ENCODE data around the gene DNAJC5G.

DNAJC5G gene, protein sequence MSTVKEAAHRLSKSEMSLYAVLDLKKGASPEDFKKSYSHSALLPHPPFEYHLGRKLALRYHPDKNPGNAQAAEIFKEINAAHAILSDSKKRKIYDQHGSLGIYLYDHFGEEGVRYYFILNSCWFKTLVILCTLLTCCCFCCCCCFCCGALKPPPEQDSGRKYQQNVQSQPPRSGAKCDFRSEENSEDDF

DNA sequence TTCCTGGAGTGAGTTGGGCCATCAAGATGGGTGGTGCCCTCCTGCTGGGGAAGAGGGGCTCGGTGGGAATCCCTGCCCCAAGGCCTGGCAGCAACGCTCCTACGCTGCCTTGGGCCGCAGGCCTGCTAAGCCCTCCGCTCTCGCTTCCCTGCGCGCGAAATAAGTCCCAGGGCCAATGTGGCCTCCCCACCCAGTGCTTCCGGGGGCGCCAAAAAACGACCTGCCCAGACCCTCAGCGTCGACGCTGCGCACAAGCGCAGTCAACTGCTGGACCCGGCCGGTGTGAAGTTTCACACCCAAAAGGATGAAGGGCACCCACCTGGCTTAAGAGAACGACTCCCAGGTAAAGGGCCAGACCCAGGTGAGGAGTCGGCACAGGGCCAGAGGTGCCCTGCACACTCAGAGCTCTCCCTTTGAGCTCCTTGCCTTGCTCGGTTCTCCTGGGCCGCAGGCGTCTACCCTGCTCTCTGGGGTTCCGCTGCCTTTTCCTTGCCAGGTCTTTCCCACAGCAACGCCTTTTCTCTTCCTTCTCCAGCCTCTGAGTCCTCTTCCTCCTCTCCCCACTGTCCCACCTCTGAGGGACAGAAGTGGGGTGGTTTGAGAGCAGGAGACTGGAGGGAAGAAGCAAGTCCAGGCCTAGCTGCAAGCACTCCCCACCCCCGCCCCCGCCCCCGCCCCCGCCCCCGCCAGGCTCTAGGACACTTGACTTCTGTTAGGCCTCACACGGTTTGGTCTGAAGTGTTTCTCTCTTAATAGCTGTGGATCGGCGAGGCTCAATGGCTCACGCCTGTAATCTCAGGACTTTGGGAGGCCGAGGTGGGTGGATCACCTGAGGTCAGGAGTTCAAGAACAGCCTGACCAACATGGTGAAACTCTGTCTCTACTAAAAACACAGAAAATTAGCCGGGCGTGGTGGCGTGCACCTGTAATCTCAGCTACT, at the start of gene DNAJC5G:
Gene DNAJC5G, plus strand, starts transcription at position 223 of the 940 bp plus-strand sequence. CDS start 1,296 bp downstream, outside the sequence.
- no peak for DNase-seq (ENCODE audit: low spot score)

DNA sequence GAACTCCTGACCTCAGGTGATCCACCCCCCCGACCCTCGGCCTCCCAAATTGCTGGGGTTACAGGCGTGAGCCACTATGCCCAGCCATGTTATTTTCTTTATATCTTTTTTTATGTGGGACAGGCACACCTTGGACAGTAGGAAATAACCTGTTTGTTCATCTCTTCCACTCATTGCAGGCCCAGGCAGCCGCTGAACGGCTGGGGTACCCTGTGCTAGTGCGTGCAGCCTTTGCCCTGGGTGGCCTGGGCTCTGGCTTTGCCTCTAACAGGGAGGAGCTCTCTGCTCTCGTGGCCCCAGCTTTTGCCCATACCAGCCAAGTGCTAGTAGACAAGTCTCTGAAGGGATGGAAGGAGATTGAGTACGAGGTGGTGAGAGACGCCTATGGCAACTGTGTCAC, 49.7 kb upstream of the DNAJC5G start:
- DNase-seq (ENCODE audit: low spot score): no peak

DNA sequence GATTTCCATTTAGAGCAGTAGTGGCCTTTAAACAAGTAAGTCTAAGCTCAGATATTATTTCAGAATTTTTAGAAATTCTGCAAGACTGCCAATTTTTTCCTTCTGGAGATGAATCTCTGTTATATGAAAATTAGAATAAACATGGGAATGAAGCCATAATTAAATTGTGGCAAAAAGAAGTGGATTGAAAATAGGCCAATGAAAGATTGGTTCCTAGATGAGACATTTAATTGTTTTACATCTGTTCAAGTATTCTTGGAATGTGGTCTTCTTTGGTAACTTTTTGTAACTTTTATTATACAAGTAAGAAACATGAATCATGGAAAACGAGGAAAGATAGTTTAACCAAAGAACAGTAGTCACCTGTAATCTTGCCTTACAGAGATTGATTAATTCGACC, 47.7 kb upstream of the DNAJC5G start:
- no peak for DNase-seq (ENCODE audit: low spot score)

DNA sequence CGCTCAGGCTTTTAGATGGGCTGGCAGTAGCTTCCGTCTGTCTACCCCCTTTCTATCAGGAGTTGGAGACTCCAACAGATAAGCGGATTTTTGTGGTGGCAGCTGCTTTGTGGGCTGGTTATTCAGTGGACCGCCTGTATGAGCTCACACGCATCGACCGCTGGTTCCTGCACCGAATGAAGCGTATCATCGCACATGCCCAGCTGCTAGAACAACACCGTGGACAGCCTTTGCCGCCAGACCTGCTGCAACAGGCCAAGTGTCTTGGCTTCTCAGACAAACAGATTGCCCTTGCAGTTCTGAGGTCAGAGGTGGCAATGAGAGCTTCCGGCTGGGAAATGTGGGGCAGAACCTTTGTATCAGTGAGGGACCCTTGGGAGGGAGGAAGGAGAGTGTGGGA, 43.3 kb upstream of the DNAJC5G start:
- DNase-seq (ENCODE audit: low spot score): no peak

DNA sequence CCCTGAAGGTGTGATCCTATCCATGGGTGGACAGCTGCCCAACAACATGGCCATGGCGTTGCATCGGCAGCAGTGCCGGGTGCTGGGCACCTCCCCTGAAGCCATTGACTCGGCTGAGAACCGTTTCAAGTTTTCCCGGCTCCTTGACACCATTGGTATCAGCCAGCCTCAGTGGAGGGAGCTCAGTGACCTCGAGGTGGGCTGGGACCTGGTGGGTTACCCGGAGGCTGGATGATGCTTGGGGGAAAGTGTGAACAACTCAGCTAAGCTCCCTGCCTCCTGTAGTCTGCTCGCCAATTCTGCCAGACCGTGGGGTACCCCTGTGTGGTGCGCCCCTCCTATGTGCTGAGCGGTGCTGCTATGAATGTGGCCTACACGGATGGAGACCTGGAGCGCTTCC, 41.9 kb upstream of the DNAJC5G start:
- no peak for DNase-seq (ENCODE audit: low spot score)

DNA sequence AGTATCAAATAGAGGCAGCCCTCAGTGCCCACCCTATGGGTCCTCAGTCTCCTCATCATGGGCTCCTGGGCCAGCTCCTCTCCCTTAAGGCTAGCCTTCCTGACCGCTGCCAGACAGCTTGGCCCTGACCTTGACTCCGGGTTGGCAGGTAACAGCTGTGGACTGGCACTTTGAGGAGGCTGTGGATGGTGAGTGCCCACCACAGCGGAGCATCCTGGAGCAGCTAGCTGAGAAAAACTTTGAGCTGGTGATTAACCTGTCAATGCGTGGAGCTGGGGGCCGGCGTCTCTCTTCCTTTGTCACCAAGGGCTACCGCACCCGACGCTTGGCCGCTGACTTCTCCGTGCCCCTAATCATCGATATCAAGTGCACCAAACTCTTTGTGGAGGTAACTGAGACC, 39.1 kb upstream of the DNAJC5G start:
- DNase-seq (ENCODE audit: low spot score): no peak

DNA sequence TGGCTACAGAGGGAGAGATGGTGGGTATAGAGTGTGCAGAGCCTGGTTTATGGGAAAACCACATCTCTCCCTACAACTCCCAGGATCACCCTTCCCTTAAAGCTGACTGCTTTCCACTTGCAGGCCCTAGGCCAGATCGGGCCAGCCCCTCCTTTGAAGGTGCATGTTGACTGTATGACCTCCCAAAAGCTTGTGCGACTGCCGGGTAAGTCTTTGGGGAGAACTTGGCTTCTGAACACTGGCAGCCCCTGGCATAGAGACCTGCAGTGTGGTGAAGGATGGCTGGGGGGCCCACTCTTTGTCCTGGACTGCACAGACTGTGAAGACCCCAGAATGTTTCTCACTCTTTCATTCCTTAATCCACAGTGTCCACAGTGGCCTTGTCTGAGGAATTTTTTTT, 38.6 kb upstream of the DNAJC5G start:
- DNase-seq (ENCODE audit: low spot score): no peak

DNA sequence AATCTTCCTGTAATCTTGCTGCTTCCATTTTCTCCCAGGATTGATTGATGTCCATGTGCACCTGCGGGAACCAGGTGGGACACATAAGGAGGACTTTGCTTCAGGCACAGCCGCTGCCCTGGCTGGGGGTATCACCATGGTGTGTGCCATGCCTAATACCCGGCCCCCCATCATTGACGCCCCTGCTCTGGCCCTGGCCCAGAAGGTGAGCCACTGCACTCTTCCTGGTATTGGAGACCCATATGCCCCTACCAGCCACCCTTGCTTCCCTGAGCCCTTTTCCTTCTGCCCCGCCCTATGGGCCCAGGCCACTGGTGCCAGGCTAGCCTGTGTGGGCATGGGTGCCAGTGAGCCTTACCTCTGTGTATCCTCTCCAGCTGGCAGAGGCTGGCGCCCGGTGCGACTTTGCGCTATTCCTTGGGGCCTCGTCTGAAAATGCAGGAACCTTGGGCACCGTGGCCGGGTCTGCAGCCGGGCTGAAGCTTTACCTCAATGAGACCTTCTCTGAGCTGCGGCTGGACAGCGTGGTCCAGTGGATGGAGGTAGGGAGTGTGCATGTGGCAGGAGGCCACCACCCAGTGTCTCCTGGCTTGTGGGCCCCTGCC, 37.8 kb upstream of the DNAJC5G start:
- DNase-seq (ENCODE audit: low spot score): no peak

DNA sequence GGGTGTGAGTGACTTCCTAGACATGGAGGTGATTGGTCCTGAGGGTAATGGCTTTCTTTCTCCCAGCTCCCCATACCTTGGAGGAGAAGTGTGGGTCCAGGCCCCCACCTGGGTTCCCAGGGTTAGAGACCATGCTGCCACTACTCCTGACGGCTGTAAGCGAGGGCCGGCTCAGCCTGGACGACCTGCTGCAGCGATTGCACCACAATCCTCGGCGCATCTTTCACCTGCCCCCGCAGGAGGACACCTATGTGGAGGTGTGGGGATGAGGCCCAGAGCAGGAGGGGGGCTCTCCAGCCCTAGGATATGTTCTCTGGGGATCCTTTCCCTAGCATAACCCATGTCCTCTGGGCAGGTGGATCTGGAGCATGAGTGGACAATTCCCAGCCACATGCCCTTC, 36.3 kb upstream of the DNAJC5G start:
- DNase-seq (ENCODE audit: low spot score): no peak

DNA sequence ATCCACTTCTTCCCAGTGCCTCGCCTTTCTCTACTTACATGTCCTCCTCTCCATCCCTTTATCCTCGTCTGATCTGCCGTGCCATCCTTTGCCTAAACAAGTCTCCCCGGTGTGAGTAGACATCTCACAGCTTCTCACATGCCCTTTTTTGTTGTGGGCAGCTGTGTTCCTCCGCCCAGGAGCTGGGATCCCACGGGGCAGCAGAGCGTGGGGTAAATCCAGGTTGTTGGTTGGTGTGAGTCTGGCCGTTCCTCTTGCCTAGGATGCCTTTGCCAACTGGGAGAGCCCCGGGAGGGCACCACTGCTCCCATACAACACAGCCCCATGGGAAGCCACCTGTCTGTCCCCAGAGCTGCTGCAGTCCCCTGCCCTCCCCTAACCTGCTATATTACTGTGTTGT, 34.8 kb upstream of the DNAJC5G start:
- DNase-seq (ENCODE audit: low spot score): no peak

DNA sequence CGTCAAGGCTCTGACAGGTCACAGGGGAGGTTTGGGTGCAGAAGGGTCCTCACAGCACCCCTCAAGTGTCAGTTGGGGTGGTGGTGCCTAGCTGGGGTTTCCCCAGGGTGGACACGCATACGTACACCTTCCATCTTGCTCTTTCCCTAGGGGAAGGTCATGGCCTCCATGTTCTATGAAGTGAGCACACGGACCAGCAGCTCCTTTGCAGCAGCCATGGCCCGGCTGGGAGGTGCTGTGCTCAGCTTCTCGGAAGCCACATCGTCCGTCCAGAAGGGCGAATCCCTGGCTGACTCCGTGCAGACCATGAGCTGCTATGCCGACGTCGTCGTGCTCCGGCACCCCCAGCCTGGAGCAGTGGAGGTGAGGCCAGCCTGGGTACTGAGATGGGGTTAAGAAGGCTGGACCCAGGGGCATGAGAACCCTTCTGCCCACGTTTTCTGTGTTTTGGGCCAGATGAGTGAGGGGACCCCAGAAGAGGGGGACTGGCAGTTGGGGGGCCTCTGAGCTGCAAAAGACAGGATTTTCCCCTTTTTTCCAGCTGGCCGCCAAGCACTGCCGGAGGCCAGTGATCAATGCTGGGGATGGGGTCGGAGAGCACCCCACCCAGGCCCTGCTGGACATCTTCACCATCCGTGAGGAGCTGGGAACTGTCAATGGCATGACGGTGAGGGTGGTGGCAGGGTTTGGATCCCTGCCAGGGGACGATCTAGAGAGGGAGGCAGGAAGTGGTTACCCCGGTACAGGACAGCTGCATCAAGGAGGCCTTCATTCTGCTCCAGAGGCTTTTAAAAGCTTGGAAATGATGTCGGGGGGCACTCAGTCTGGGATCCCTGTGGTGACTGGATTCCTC, 33.2 kb upstream of the DNAJC5G start:
- DNase-seq (ENCODE audit: low spot score): no peak

DNA sequence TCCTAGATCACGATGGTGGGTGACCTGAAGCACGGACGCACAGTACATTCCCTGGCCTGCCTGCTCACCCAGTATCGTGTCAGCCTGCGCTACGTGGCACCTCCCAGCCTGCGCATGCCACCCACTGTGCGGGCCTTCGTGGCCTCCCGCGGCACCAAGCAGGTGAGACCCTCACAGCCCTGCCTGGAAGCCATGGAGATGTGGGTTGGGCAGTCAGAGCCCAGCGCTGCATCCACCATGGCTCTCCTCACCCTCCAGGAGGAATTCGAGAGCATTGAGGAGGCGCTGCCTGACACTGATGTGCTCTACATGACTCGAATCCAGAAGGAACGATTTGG, 32.6 kb upstream of the DNAJC5G start:
- no peak for DNase-seq (ENCODE audit: low spot score)

DNA sequence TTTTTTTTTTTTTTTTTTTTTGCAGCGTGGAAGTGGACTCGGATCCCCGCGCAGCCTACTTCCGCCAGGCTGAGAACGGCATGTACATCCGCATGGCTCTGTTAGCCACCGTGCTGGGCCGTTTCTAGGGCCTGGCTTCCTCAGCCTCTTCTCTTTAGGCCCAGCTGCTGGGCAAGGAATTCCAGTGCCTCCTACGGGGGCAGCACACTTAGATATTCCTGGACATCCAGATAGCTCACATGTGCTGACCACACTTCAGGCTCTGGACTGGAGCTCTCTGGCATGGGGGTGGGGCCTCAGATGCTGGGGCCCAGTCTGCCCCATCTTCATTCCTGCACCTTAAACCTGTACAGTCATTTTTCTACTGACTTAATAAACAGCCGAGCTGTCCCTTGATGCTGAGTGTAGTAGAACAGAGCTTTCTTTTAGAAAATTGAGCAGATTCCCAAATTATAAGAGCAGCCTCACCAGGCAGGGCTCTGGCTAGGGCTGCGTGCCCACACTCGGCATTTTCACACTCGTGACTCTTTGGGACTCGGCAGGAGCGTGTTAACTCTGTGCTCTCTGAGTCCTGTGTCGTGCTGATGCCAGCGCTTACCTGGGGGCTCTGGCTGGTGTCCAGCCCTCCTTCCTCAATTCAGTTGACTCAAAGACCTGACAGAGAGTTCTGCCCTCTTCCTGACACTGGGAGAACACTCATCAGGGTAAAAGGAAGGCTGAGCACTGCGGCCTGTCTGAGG, 31.7 kb upstream of the DNAJC5G start:
- DNase-seq (ENCODE audit: low spot score): no peak

DNA sequence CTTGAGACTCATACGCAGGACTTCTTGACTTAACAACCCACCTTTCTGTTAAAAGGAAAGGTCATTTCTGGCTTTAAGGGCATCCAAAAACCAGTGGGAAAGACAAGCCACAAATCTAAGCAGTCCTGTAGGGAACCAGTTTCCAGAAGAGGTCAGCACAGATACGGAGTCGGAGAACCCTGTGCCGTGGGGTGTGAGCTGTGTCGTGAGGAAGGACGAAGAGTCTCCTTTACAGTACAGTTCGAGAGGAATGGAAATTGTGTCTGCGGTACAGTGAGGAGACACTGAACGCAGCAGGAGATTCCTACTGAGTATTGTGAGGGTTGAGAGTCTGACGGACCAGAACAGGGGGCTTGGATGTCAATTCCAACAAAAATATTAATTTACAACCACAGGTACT, 30.1 kb upstream of the DNAJC5G start:
- DNase-seq (ENCODE audit: low spot score): no peak

DNA sequence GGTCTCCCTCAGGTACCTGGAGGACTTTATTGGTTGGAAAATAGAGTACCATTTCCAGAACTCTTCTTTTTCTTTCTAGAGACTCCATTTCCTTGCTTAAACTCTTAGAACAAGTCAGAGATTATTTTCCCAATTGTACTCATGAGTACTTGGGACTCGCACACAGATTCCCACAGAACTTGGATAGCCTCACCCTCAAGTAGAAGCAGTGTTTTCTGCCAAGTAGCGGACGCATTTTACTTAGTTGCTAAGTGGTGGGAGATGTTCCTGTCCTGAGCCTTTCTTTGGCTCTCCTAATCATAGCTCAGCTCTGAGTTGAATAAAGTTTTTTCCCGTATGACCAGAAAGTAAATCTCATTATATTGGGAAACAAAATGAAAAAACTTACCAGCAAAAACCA, 29.6 kb upstream of the DNAJC5G start:
- DNase-seq (ENCODE audit: low spot score): no peak

DNA sequence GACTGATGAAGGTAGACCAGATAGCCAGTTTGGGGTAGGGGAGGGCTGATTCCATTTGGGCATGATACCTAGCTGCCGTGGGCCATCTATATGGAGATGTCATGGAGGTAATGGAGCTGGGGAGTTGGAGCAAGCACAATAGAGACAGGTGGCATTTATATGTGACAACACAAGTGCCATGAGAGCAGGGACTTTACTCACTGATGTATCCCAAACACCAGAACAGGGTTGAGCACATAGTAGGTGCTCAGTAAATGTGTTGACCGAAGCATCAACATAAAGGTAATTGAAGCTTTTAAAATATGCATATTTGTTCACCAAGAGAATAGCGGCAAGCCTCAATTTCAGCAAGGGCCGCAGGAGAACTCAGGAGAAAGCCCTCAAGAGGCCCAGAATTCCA, 27.3 kb upstream of the DNAJC5G start:
- no peak for DNase-seq (ENCODE audit: low spot score)

DNA sequence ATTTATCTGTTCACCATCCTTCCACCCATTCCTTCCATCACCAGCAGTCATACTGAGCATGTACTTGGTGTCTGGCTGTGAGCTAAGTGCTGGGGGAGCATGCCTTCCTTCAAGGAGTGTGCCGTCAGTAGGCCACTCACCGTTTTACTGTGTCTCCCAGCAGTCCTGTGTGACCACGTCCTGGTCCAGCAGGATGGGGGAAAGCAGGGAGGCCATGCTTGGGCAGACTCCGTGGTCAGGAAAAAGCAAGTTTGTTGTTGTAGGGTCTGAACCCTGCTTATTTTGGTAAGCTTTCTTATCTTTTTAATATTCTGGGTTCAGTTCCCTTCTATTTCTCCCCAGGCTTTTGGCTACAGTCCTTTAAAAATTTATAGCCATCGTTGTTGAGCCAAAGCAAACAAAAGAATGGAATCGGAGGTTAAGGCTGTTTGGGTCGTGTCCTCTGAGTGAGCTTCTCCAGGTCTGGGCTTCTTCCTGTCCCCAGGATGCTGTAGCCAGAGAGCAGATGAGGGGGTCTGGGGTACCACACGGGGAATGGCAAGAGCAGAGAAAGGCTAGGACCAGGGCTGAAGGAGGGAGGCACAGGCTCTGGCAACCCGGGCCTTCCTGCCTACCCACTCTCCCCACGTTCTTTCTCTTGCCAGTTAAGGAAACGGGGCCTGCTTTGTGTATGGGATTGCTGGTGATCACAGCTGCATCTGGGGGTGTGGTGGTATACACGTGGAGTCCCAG, 25.9 kb upstream of the DNAJC5G start:
- DNase-seq (ENCODE audit: low spot score): no peak

DNA sequence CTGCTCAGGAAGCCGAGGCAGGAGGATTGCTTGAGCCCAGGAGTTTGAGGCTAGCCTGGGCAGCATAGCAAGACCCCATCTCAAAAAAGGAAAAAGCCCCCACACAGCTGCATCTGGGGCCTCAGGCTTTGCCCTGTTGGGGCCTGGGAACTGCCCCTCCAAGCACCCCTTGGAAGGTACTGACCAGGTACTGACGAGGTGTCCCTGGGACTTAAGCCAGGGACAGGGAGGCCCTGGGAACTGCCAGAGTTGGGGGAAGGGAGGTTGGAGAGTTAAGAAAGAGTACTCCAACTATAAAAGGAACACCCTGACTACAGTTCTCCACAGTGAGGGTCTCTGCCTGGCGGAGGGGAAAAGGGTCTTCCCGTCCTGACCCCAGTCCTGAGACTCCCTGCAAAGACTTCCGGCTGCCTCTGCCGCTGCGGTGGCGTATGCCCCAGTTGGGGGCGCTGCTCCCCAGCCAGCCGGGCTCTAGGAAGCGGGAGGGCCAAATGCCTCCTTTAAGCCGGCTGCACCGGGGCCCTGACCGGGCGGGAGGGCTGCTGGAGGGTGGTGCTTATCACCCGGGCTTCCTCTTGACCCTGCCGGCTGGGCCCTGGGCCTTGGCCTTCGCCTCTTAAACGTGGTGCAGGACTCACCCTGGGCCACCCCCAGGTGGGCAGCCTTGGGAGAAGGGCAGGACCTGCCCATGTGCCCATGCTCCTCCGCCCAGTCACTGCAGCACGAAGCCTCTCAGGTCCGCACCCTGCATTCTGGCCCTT, 25.2 kb upstream of the DNAJC5G start:
- peak; percentile 50 for DNase-seq (ENCODE audit: low spot score)

DNA sequence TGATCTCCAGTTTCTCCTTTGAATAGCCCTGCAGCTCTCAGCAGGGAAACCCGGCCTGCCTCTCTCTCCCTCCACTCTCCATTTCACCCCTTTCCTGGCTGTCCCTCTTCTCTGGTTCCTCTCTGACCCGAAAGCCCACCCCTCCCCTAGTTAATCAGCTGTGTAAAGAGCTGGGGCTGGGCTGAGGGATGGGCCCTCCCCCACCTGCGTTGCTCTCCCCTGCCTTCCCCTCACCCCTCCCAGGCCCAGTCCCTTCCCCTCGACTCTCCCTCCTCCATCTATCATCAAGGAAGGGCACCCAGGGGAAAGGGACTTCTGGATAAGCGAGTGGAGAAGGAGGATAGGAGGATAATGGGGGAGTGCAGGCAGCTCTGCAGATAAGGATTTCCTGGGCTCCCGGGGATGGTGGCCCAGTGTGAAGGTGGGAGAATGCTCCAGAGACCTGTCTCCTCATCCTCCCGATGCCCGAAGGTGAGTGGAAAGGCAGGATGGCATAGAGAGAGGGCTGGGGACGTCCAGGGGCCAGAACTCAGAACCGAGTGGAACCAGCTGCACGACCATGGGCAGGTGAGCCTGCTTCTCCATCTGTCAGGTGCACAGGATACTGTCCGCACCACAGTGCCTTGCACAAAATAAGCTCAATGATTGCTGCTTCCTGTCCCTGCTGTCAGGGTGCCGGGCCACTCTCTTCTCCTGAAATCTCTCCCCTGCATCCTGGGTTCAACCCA, 24.4 kb upstream of the DNAJC5G start:
- no peak for DNase-seq (ENCODE audit: low spot score)

DNA sequence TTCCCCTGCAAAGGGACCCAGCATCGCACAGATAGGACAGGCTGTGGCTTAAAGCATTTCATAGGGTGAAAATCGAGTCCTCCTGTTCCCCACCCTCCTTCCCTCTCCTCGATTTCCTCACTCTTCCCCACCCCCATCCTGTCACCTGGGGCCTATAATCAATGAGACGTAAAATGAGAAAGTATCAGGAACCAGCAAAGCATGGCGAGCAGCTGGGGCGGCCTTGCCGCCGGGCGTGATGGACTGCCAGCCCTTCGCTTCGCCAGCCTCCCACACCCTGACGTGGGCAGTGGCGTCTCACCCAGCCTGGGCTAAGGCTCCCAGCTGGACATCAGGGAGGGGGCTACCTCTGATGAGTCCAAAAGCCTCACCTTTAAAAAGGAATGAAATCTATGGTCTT, 23.5 kb upstream of the DNAJC5G start:
- no peak for DNase-seq (ENCODE audit: low spot score)

All from SW480 (cell line).